Activated CD4-positive, alpha-beta T cell treated with anti-CD3 and anti-CD28 coated beads for 36 hours (primary cell): ENCODE results near the gene DUSP3. TPM values are rescaled to one million over a fixed set of nuclear protein-coding genes. Genes with fewer than 3 reads are reported as not detected.
A peak's percentile ranks its signal among the peaks of the same experiment; 100 is the strongest.
"Not testable (repeated sequence)": the region's sequence is repeated elsewhere in the genome, so short reads cannot be mapped to it uniquely, and the experiment has no call there.

ENCODE experiments used
- ATAC-seq: fragments of 200-7000 bp; cut with Tn5 transposase; one replicate; pipeline ENCODE4 v1.10.0; 2021; ENCODE audit warnings: mild to moderate bottlenecking, moderate library complexity
- CTCF ChIA-PET: fragments of 350-600 bp; sonication (Branson Sonifier 250); formaldehyde crosslinking; loops from one replicate; lab custom pipeline; 2021; ENCODE audit warnings: antibody characterized with exemption; lab: Charles Lee
- POLR2A ChIA-PET: fragments of 350-600 bp; sonication (Branson Sonifier 250); formaldehyde crosslinking; loops from one replicate; lab custom pipeline; 2021; ENCODE audit warnings: antibody characterized with exemption, inconsistent platforms; lab: Charles Lee
- DNase-seq: peaks from one replicate; pipeline ENCODE4 v3.0.0-alpha.2; 2020
- H3K27ac Mint-ChIP-seq: one replicate; pipeline ENCODE4 v1.8.0; 2021; ENCODE audit warnings: mixed read lengths
- H3K27me3 Mint-ChIP-seq: one replicate; pipeline ENCODE4 v1.8.0; 2021; ENCODE audit warnings: mixed read lengths
- H3K36me3 Mint-ChIP-seq: one replicate; pipeline ENCODE4 v1.8.0; 2021; ENCODE audit warnings: low read depth, mixed read lengths
- H3K4me1 Mint-ChIP-seq: one replicate; pipeline ENCODE4 v1.8.0; 2021; ENCODE audit warnings: mixed read lengths
- H3K4me3 Mint-ChIP-seq: one replicate; pipeline ENCODE4 v1.8.0; 2021; ENCODE audit warnings: mild to moderate bottlenecking, moderate library complexity, mixed read lengths
- H3K9me3 Mint-ChIP-seq: one replicate; pipeline ENCODE4 v1.8.0; 2021; ENCODE audit warnings: low read depth, mixed read lengths
- intact Hi-C, 2 experiments: fragments of 100-400 bp; cut with DNase I in 1 of 2; cut with micrococcal nuclease in 1 of 2; formaldehyde crosslinking; loops; one replicate each; pipeline versions ENCODE4 v1.14.2 to v1.15.1; 2022 to 2024; cut with DNase I, micrococcal nuclease
- total RNA-seq, 2 experiments: library from RNA; stranded (reverse); gene quantifications; one replicate each; pipeline ENCODE4 v1.2.3, GENCODE V29; 2021

The DUSP3 gene
- total RNA-seq, 2 experiments from 2014 or later: 23.4 to 24.8 TPM

DNA sequence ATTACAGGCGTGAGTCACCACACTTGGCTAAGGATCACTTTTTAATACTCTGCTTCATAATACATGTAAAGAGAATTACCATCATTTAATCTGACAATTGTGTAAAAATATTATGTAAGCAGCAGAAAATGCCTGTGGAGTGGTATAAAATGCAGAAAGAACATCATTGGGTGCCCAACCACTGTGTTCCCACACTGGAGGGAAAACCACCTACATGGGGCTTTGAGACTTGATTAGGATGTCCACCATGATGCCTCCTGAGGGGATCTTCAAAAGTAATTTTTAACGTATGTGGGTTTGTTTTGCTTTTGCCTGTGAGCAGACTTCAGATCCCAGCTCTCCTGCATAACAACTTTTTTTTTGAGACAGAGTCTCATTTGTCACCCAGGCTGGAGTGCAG, 20.3 kb upstream of the DUSP3 start:
- no peaks in the 10 kb centered on the region for H3K36me3 Mint-ChIP-seq
- no peaks in the 10 kb centered on the region for H3K9me3 Mint-ChIP-seq
- ChIA-PET CTCF (no interaction called here), POLR2A (no interaction called here)
- no peak overlapping the region for H3K27ac Mint-ChIP-seq
- peaks cover 18% of the 10 kb centered on the region for H3K27me3 Mint-ChIP-seq
- H3K4me3 Mint-ChIP-seq: no peak overlapping the region
- no peaks in the 10 kb centered on the region for H3K4me1 Mint-ChIP-seq
- DNase-seq (no peak), ATAC-seq (no peak)
- intact Hi-C loops: no loop called here

DNA sequence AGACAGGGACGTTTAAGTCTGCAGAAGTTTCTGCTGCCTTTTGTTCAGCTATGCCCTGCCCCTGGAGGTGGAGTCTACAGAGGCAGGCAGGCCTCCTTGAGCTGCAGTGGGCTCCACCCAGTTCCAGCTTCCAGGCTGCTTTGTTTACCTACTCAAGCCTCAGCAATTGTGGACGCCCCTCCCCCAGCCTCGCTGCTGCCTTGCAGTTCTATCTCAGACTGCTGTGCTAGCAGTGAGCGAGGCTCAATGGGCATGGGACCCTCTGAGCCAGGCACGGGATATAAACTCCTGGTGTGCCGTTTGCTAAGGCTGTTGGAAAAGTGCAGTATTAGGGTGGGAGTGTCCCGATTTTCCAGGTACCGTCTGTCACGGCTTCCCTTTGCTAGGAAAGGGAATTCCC, 19.2 kb upstream of the DUSP3 start:
- H3K9me3 Mint-ChIP-seq, H3K4me3 Mint-ChIP-seq, intact Hi-C loops, DNase-seq, H3K27ac Mint-ChIP-seq, H3K4me1 Mint-ChIP-seq, ATAC-seq, H3K36me3 Mint-ChIP-seq, POLR2A ChIA-PET: not testable (repeated sequence)
- CTCF ChIA-PET: interaction anchor here (0.6 kb wide), 1 partner anchor 1000 kb away, joined by 3 read pairs; no protein-coding TSS in a partner anchor
- H3K27me3 Mint-ChIP-seq: peaks cover 20% of the 10 kb centered on the region

DNA sequence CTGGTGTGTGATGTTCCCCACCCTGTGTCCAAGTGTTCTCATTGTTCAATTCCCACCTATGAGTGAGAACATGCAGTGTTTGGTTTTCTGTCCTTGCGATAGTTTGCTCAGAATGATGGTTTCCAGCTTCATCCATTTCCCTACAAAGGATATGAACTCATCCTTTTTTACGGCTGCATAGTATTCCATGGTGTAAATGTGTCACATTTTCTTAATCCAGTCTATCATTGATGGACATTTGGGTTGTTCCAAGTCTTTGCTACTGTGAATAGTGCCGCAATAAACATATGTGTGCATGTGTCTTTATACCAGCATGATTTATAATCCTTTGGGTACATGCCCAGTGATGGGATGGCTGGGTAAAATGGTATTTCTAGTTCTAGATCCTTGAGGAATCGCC, 13.9 kb upstream of the DUSP3 start:
- H3K36me3 Mint-ChIP-seq, ATAC-seq, CTCF ChIA-PET, POLR2A ChIA-PET, H3K27ac Mint-ChIP-seq, H3K9me3 Mint-ChIP-seq, intact Hi-C loops, H3K4me3 Mint-ChIP-seq, DNase-seq, H3K4me1 Mint-ChIP-seq: not testable (repeated sequence)
- H3K27me3 Mint-ChIP-seq: peaks cover 23% of the 10 kb centered on the region

DNA sequence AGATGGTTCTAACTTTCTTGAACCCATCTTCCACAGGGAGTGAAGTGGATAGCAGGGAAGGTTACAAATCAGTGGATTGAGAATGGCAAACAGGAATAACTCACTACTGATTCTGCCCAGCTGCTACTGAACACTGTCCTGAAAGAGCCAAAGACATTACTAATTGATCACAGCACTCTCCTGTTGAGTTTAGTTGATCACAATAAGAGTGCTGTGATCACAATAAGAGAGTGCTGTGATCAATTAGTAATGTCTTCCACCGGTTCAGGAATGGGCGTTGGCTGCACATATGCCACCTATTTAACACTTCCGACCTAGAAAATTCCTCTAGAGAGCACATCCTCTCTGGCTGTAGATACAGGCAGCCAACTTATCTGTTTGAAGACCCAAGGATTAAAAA, 12.8 kb upstream of the DUSP3 start:
- H3K9me3 Mint-ChIP-seq: no peaks in the 10 kb centered on the region
- DNase-seq (no peak), ATAC-seq (peak; percentile 51)
- ChIA-PET CTCF (interaction anchor here (2.7 kb wide), 1 partner anchor 54 kb away, joined by 8 read pairs; no protein-coding TSS in a partner anchor), POLR2A (no interaction called here)
- no peak overlapping the region for H3K4me3 Mint-ChIP-seq
- H3K4me1 Mint-ChIP-seq: no peaks in the 10 kb centered on the region
- intact Hi-C loops: no loop called here
- no peaks in the 10 kb centered on the region for H3K36me3 Mint-ChIP-seq
- H3K27ac Mint-ChIP-seq: no peak overlapping the region
- peaks cover 18% of the 10 kb centered on the region for H3K27me3 Mint-ChIP-seq

DNA sequence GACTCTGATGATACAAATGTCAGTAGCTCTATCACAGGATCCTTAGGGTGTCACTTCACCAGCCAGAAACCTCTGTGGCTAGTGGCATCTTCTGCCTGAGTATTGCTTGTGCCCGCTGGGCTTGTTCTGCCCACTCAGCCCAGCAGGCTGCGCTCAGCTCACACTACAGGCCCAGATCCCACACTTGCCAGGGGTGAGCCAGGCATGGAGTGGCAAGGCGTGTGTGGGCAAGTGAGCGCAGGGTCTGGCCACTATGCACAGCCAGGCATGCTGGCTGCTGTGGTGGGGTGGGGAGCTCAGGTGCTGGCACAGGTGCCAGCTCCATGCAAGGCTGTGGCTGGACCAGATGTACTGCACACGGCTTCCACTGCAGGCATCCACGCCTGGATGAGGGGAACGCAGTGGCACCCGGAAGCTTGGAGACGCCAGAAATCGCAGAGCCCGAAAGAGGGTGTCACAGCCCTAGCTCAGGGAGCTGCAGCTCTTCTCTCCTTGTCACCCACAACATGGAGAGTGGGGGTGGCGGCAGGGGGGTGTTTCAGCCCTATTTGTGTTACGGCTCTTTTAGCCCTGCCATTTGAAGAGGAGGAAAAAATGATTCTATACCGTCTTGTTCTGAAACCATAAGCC, 11.6 kb upstream of the DUSP3 start:
- no peaks in the 10 kb centered on the region for H3K9me3 Mint-ChIP-seq
- no peak for ATAC-seq
- no peak overlapping the region for H3K4me3 Mint-ChIP-seq
- intact Hi-C loops: no loop called here
- no peak overlapping the region for H3K27ac Mint-ChIP-seq
- H3K27me3 Mint-ChIP-seq: peaks cover 15% of the 10 kb centered on the region
- no peaks in the 10 kb centered on the region for H3K4me1 Mint-ChIP-seq
- DNase-seq: no peak
- H3K36me3 Mint-ChIP-seq: no peaks in the 10 kb centered on the region
- CTCF ChIA-PET: interaction anchor here (2.7 kb wide), 1 partner anchor 55 kb away, joined by 8 read pairs; no protein-coding TSS in a partner anchor
- POLR2A ChIA-PET: no interaction called here

DNA sequence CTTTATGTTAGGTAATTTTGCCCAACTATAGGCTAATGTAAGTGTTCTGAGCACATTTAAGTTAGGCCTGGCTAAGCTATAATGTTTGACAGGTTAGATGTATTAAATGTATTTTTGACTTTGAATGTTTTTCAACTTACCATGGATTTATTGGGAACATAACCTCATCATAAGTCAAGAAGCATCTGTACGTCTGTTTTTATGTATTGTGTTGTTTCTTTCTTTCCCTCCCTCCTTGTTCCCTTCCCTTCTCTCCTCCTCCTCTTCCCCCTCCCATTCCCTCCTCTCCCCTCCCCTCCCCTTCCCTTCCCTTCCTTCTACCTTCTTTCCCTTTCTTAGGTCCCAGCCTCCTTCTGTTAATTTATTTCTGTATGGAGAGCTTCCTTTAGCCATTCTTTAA, 10.7 kb upstream of the DUSP3 start:
- POLR2A ChIA-PET: no interaction called here
- H3K9me3 Mint-ChIP-seq: no peaks in the 10 kb centered on the region
- ATAC-seq (no peak), DNase-seq (no peak)
- intact Hi-C loops: no loop called here
- CTCF ChIA-PET: interaction anchor here (0.6 to 2.7 kb wide), 2 partner anchors 56 to 1404 kb away, joined by 3 to 8 read pairs; no protein-coding TSS in a partner anchor
- H3K4me1 Mint-ChIP-seq: peaks cover 2% of the 10 kb centered on the region
- no peaks in the 10 kb centered on the region for H3K36me3 Mint-ChIP-seq
- H3K27me3 Mint-ChIP-seq: peaks cover 15% of the 10 kb centered on the region
- H3K27ac Mint-ChIP-seq: no peak overlapping the region
- no peak overlapping the region for H3K4me3 Mint-ChIP-seq

DNA sequence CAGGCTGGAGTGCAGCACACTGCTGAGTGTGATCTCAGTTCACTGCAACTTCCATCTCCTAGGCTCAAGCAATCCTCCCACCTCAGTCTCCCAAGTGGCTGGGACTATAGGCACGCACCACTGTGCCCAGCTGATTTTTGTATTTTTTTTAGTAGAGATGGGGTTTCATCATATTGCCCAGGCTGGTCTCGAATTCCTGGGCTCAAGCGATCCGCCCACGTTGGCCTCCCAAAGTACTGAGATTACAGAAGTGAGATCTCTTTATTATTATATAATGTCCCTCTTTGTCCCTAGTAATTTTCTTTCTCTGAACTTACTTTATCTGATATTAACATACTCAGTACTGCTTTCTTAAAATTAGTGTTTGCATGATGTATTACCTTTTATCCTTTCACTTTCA, 9.8 kb upstream of the DUSP3 start:
- no peak for ATAC-seq
- POLR2A ChIA-PET: no interaction called here
- H3K27ac Mint-ChIP-seq: no peak overlapping the region
- DNase-seq: no peak
- CTCF ChIA-PET: interaction anchor here (0.9 to 1.4 kb wide), 2 partner anchors 19 to 22 kb away, joined by 3 to 4 read pairs; no protein-coding TSS in a partner anchor
- H3K4me1 Mint-ChIP-seq: peaks cover 4% of the 10 kb centered on the region
- no peaks in the 10 kb centered on the region for H3K9me3 Mint-ChIP-seq
- H3K4me3 Mint-ChIP-seq: no peak overlapping the region
- intact Hi-C loops: no loop called here
- H3K27me3 Mint-ChIP-seq: peaks cover 20% of the 10 kb centered on the region
- H3K36me3 Mint-ChIP-seq: no peaks in the 10 kb centered on the region

DNA sequence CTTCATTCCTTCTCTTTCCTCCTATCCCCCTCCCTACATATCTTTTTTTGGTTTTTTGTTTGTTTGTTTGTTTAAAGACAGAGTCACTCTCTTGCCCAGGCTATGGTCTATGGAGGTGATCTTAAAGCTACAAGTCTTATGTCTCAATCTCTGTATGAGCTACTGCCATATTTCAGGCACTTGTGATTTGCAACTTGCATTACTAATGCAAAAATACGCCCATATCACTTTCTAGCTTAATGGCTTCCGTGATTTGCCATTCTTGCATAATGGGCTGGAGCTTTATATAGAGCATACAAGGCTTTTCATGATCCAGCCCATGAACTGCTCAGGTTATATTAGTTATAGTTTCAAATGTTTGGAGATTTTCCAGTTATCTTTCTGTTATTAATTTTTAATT, 9.0 kb upstream of the DUSP3 start:
- Mint-ChIP-seq H3K36me3 (no peaks in the 10 kb centered on the region), H3K9me3 (no peaks in the 10 kb centered on the region), H3K27ac (no peak overlapping the region), H3K4me3 (no peak overlapping the region), H3K4me1 (peaks cover 4% of the 10 kb centered on the region), H3K27me3 (peaks cover 19% of the 10 kb centered on the region)
- ChIA-PET CTCF (interaction anchor here (0.7 to 1.4 kb wide), 4 partner anchors 18 to 31 kb away, joined by 3 to 5 read pairs (median 4); no protein-coding TSS in a partner anchor), POLR2A (no interaction called here)
- DNase-seq: no peak
- no peak for ATAC-seq
- intact Hi-C loops: loop anchor here in 1 of 2 experiments (2.0 kb wide), 1 partner anchor 59 kb away; the partner anchor contains the start of gene CD300LG

DNA sequence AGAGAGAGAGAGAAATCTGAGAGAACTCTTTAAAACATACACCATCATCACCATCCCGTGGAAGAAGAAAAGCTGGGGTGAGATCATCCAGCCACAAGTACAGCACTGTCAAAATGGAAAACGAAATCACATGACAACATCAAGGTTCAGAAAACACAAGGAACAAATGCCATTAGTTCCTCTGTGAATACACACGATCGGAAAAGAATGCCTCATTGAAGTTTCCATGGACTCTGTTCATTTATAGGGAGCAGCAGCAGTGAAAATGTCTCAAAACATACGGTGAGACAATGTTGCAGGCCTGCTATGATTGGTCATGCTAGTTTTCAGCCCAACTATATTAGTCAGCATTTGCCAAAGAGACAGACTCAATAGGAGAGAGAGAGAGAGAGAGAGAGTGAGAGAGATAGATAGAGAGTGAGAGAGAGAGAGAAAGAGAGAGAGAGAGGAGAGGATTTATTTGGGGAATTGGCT, 5.9 kb upstream of the DUSP3 start:
- Mint-ChIP-seq H3K27ac (no peak overlapping the region), H3K4me1 (peaks cover 4% of the 10 kb centered on the region), H3K36me3 (no peaks in the 10 kb centered on the region), H3K27me3 (peaks cover 31% of the 10 kb centered on the region), H3K4me3 (no peak overlapping the region), H3K9me3 (no peaks in the 10 kb centered on the region)
- DNase-seq (no peak), ATAC-seq (peak; percentile 68)
- POLR2A ChIA-PET: no interaction called here
- CTCF ChIA-PET: no interaction called here
- intact Hi-C loops: loop anchor here in 1 of 2 experiments (5.0 kb wide), 1 partner anchor 48 kb away; the partner anchor contains the start of gene MPP3

DNA sequence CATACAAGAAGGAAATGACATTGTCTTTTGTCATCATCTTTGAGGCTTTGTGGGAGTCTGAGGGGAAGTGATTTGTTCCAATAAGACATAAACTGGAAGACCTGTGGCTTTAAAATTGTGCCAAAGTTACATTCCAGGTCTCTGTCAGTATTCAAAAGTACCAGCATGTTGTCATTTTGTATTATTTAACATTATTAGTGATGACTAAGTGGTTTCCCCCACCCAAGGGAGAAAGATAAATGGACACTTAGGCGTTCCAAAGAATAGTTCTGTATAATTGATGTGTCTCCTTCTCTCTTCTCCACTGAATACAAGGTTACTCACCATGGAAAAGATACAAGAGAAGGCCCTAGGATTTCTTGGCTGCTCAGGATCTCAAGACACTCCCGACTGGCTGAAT, 5.3 kb upstream of the DUSP3 start:
- Mint-ChIP-seq H3K4me1 (peaks cover 6% of the 10 kb centered on the region), H3K4me3 (no peak overlapping the region), H3K27me3 (peaks cover 31% of the 10 kb centered on the region), H3K9me3 (no peaks in the 10 kb centered on the region), H3K36me3 (no peaks in the 10 kb centered on the region), H3K27ac (no peak overlapping the region)
- intact Hi-C loops: loop anchor here in 1 of 2 experiments (5.0 kb wide), 1 partner anchor 48 kb away; the partner anchor contains the start of gene MPP3
- POLR2A ChIA-PET: no interaction called here
- no peak for ATAC-seq
- no peak for DNase-seq
- CTCF ChIA-PET: no interaction called here

DNA sequence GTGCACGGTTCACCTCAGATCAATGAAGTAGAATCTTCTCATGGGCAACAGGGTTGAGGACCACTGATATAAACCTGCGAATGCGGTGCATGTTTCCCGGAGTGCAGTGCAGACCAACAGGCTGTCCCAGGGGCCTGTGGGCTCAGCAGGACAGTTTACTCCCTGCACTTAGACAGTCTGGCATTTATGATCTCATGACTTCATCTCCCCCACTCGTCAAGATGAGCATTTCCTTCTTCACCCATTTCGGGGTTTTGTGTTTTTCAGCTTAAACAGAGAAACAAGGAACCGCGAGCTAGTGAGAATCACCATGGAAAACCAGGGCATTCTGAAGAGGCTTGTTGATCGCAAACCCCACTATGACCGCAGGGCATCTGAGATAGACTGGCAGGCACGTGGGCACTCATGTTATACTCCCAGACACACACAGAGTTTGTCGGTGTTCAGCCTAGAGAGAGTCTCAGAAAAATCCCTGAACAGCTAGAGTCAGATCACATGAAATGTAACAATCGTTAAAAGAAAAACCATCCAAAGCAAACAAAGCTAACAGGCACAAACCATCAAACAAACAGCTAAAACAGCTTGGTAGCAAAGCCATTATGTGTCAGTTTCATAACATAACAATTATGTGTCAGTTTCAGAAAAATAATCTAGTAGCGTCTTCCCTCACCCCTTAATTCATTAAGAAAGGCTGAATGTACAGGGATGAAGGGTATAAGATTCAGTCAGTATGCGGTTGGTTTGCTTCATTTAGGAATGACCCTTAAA, 4.3 kb upstream of the DUSP3 start:
- Mint-ChIP-seq H3K27me3 (peaks cover 31% of the 10 kb centered on the region), H3K27ac (no peak overlapping the region), H3K9me3 (no peaks in the 10 kb centered on the region), H3K4me3 (no peak overlapping the region), H3K36me3 (no peaks in the 10 kb centered on the region), H3K4me1 (peaks cover 7% of the 10 kb centered on the region)
- ATAC-seq: no peak
- ChIA-PET POLR2A (no interaction called here), CTCF (interaction anchor here (1.0 to 1.5 kb wide), 2 partner anchors 17 to 23 kb away, joined by 4 to 6 read pairs; no protein-coding TSS in a partner anchor)
- DNase-seq: no peak
- intact Hi-C loops: loop anchor here in 1 of 2 experiments (5.0 kb wide), 1 partner anchor 49 kb away; the partner anchor contains the start of gene MPP3
